Immature natural killer cell (primary cell): ENCODE results near the gene ADPRM. TPM values are rescaled to one million over a fixed set of nuclear protein-coding genes. Genes with fewer than 3 reads are reported as not detected.

Experiments used
- DNase-seq, 3 donors: peaks; one replicate each; pipeline ENCODE4 v3.0.0; 2022; ENCODE audit warnings: mixed read lengths in 1 of 3
- H3K27ac Mint-ChIP-seq, 6 donors: one replicate each; pipeline ENCODE4 v1.8.0; 2020; ENCODE audit warnings: mixed read lengths in 6 of 6, mild to moderate bottlenecking in 5 of 6, inconsistent platforms in 4 of 6, moderate library complexity in 3 of 6
- H3K27me3 Mint-ChIP-seq, 3 donors: one replicate each; pipeline ENCODE4 v1.8.0; 2020 to 2021; ENCODE audit warnings: low read depth in 3 of 3, mild to moderate bottlenecking in 3 of 3, mixed read lengths in 3 of 3, moderate library complexity in 3 of 3, inconsistent platforms in 1 of 3
- H3K36me3 Mint-ChIP-seq, 3 donors: one replicate each; pipeline ENCODE4 v1.8.0; 2020; ENCODE audit warnings: mixed read lengths in 3 of 3, inconsistent platforms in 2 of 3, mild to moderate bottlenecking in 2 of 3
- H3K4me1 Mint-ChIP-seq, 2 donors: one replicate each; pipeline ENCODE4 v1.8.0; 2020; ENCODE audit warnings: inconsistent platforms in 2 of 2, mild to moderate bottlenecking in 2 of 2, mixed read lengths in 2 of 2, moderate library complexity in 1 of 2
- H3K4me3 Mint-ChIP-seq, 5 donors: one replicate each; pipeline ENCODE4 v1.8.0; 2020; ENCODE audit warnings: mild to moderate bottlenecking in 5 of 5, mixed read lengths in 5 of 5, inconsistent platforms in 3 of 5, moderate library complexity in 3 of 5
- H3K9me3 Mint-ChIP-seq, 6 donors: one replicate each; pipeline ENCODE4 v1.8.0; 2020; ENCODE audit warnings: mild to moderate bottlenecking in 6 of 6, mixed read lengths in 6 of 6, inconsistent platforms in 4 of 6, moderate library complexity in 3 of 6
- polyA plus RNA-seq, 3 donors: library from polyadenylated mRNA; unstranded; fragments of 300-500 nt; fragmentation: Illumina TruSeq; gene quantifications; one replicate each; pipeline ENCODE4 v1.2.3, GENCODE V29; 2021

Gene ADPRM
- polyA plus RNA-seq, 3 donors from 2014 or later: 12.7 to 18.4 (median 12.7) TPM

GRCh38 chr17:10754109-10754508 is 56.7 kb downstream of the ADPRM start:
- H3K4me1 Mint-ChIP-seq: no peaks in the 10 kb centered on the region
- no peak overlapping the region for H3K4me3 Mint-ChIP-seq

GRCh38 chr17:10754861-10755591 is 57.6 kb downstream of the ADPRM start:
- no peak for DNase-seq
- Mint-ChIP-seq H3K27ac (no peak overlapping the region), H3K4me1 (no peaks in the 10 kb centered on the region), H3K27me3 (peaks cover 1 to 10% (median 2%) of the 10 kb centered on the region in 3 donors), H3K4me3 (no peak overlapping the region), H3K36me3 (no peaks in the 10 kb centered on the region), H3K9me3 (no peaks in the 10 kb centered on the region)

More at GRCh38 chr17:10754109-10754508, 56.7 kb downstream of the ADPRM start:
- H3K27me3 Mint-ChIP-seq: peaks cover 0 to 11% (median 2%) of the 10 kb centered on the region in 3 donors
- DNase-seq: no peak
- H3K9me3 Mint-ChIP-seq: no peaks in the 10 kb centered on the region
- no peak overlapping the region for H3K27ac Mint-ChIP-seq
- peaks cover 0 to 3% (median 0%) of the 10 kb centered on the region in 3 donors for H3K36me3 Mint-ChIP-seq

GRCh38 chr17:10755592-10756127 is 58.3 kb downstream of the ADPRM start:
- H3K9me3 Mint-ChIP-seq: no peaks in the 10 kb centered on the region
- DNase-seq: no peak
- peaks cover 1 to 10% (median 2%) of the 10 kb centered on the region in 3 donors for H3K27me3 Mint-ChIP-seq
- no peak overlapping the region for H3K4me3 Mint-ChIP-seq
- H3K36me3 Mint-ChIP-seq: no peaks in the 10 kb centered on the region
- H3K27ac Mint-ChIP-seq: peak overlapping the region in 1 of 6 donors; percentile 28
- H3K4me1 Mint-ChIP-seq: no peaks in the 10 kb centered on the region

GRCh38 chr17:10756185-10756584 is 58.8 kb downstream of the ADPRM start:
- no peak for DNase-seq
- no peaks in the 10 kb centered on the region for H3K4me1 Mint-ChIP-seq
- H3K36me3 Mint-ChIP-seq: no peaks in the 10 kb centered on the region

GRCh38 chr17:10756619-10757018 is 59.2 kb downstream of the ADPRM start:
- no peaks in the 10 kb centered on the region for H3K9me3 Mint-ChIP-seq
- H3K27ac Mint-ChIP-seq: no peak overlapping the region
- peaks cover 1 to 10% (median 5%) of the 10 kb centered on the region in 3 donors for H3K27me3 Mint-ChIP-seq
- DNase-seq: no peak
- no peaks in the 10 kb centered on the region for H3K4me1 Mint-ChIP-seq
- H3K36me3 Mint-ChIP-seq: no peaks in the 10 kb centered on the region
- H3K4me3 Mint-ChIP-seq: no peak overlapping the region

More at GRCh38 chr17:10756185-10756584, 58.8 kb downstream of the ADPRM start:
- Mint-ChIP-seq H3K27me3 (peaks cover 1 to 10% (median 2%) of the 10 kb centered on the region in 3 donors), H3K4me3 (no peak overlapping the region), H3K27ac (no peak overlapping the region), H3K9me3 (no peaks in the 10 kb centered on the region)

- no peak overlapping the region for H3K27ac Mint-ChIP-seq
- no peaks in the 10 kb centered on the region for H3K36me3 Mint-ChIP-seq
- H3K27me3 Mint-ChIP-seq: peaks cover 1 to 10% (median 5%) of the 10 kb centered on the region in 3 donors
- H3K4me3 Mint-ChIP-seq: no peak overlapping the region
- DNase-seq: no peak
- H3K9me3 Mint-ChIP-seq: no peaks in the 10 kb centered on the region
- no peaks in the 10 kb centered on the region for H3K4me1 Mint-ChIP-seq
Measured at GRCh38 chr17:10757067-10757466, 59.7 kb downstream of the ADPRM start.

- no peaks in the 10 kb centered on the region for H3K4me1 Mint-ChIP-seq
- no peaks in the 10 kb centered on the region for H3K36me3 Mint-ChIP-seq
- H3K9me3 Mint-ChIP-seq: no peaks in the 10 kb centered on the region
- H3K27ac Mint-ChIP-seq: no peak overlapping the region
- H3K27me3 Mint-ChIP-seq: peaks cover 1 to 7% (median 5%) of the 10 kb centered on the region in 3 donors
- H3K4me3 Mint-ChIP-seq: no peak overlapping the region
- no peak for DNase-seq
Measured at GRCh38 chr17:10757647-10758046, 60.3 kb downstream of the ADPRM start.

- H3K4me1 Mint-ChIP-seq: no peaks in the 10 kb centered on the region
- H3K27ac Mint-ChIP-seq: no peak overlapping the region
- no peaks in the 10 kb centered on the region for H3K9me3 Mint-ChIP-seq
- peaks cover 1 to 7% (median 5%) of the 10 kb centered on the region in 3 donors for H3K27me3 Mint-ChIP-seq
- no peaks in the 10 kb centered on the region for H3K36me3 Mint-ChIP-seq
- no peak for DNase-seq
- H3K4me3 Mint-ChIP-seq: no peak overlapping the region
Measured at GRCh38 chr17:10758062-10758461, 60.7 kb downstream of the ADPRM start.

Other genes with a start within 250 kb of the ADPRM start
- not detected for gene MYH4, start 228.0 kb upstream of the ADPRM start, polyA plus RNA-seq
- not detected for gene MYH1, start 179.1 kb upstream of the ADPRM start, polyA plus RNA-seq
- not detected for gene MYH2, start 147.9 kb upstream of the ADPRM start, polyA plus RNA-seq
- 1 to 10 TPM in 1 of 3 donors, under 1 TPM in 1, not detected in 1; 0.39 to 1.6 TPM for gene MYH3, start 40.3 kb upstream of the ADPRM start, polyA plus RNA-seq
- 10 to 100 TPM in 2 of 3 donors, 1 to 10 TPM in 1; 9.1 to 18.3 (median 14.2) TPM for gene SCO1, start 61 bp upstream of the ADPRM start, polyA plus RNA-seq
- gene TMEM220, start 32.4 kb downstream of the ADPRM start, polyA plus RNA-seq: 1 to 10 TPM; 4.4 to 9.4 (median 7.8) TPM
- not detected for gene TMEM238L, start 106.5 kb downstream of the ADPRM start, polyA plus RNA-seq
- not detected for gene PIRT, start 140.5 kb downstream of the ADPRM start, polyA plus RNA-seq